SKM-1 (cell line): ENCODE results near the gene CTXN3.
"Not testable (repeated sequence)": the region's sequence is repeated elsewhere in the genome, so short reads cannot be mapped to it uniquely, and the experiment has no call there.

ENCODE experiments used
- DNase-seq: peaks from one replicate; lab custom pipeline; 2025; ENCODE audit not compliant: unreplicated experiment; lab: John Stamatoyannopoulos, UW

CTXN3 gene

DNA sequence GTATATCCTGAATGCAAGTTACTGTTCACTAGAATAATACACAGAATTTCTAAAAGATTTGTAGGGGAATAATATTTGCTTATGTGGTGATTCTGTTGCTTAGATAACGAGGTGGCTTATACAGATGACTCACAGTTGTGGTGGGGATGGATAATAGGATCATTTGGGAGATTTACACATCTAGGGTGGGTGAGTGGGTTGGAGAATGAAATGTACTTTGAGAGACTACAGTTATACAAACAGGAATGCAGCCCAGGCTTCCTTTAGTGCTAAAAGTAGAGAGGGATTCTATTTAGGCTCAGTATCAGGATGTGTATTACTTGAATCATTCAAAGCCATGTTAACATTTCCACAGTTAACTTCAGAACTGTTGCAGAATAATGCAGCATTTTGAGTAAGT, 1.8 kb downstream of the CTXN3 start:
- DNase-seq: no peak

DNA sequence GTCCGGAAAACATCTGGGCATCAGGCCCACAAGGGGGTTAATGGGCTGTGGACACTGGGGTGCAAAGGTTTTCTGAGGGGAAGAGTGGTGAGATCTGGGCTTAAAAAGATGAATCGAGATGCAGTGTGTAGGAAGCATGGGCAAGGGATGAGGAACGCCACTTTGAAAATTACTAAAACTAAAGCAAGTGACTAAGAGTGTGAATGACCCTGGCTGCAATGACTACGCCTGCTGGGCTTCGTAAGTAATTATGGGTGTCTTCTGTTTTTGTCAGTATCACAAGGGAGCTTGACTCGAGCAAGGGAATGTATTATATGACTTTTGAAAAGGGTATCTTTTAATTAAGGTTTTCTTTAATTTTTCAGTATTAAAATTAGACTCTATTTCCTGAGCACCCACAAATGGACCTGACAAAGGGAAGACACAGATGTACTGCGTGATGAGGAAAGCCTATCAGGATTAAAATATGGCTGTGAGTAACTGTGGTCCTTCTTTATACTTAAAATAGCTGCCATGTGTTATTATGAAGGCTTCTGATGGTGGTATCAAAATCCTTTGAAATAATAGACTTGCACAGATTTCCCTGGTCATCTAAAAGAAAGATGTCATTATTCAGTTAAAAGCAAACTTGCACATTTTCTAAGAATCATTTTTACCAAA, 4.2 kb downstream of the CTXN3 start:
- no peak for DNase-seq

DNA sequence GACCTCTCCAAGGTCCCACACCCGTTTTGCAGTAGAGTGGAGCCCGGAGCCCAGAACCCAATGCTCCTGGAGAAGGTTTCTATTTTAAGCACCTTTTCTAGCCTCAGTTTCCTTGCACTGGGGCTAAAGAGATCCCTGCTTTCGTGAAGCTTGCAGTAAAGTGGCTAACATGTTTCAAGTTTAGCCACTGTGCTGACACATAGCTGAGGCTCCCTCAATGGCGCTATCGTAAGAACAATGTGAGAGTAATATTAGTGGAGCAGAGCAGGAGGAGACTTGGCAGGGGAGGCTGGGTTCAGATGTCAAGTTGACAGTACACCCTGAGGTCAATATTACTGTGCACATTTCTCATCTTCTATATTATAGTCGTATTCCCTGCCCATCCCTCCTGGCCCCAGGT, 7.9 kb downstream of the CTXN3 start:
- DNase-seq: no peak

DNA sequence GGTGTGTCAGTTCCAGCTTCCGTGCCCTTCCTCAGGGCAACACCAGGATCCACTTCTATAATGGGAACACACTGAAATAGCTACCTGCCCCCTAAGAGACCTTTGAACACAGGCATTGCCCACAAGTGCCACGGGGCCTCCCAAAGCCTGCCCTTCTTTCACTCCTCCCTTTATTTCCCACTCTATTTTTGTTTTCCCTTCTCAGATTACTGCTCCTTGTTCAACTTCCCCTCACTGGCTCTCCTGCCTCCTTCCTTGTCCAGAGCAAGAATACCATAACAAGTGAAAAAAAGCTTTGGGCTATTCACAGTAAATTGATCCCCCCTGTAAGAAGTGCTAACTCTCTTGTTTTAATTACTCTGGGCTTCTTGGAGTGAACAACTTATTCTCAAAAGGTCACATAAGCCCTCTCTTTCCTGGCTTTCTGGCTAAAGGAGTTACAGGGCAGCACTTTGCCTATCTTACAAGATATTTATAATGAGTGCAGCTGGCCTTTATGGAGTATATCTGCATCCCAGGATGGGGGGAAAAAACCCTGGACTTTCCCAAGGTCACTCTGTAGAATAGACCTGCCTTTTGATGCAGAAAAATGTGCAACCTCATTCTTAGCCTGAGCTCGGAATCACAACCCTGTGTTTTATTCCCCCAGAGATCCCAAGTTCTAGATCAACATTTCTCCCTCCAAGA, 11.3 kb downstream of the CTXN3 start:
- DNase-seq: no peak

DNA sequence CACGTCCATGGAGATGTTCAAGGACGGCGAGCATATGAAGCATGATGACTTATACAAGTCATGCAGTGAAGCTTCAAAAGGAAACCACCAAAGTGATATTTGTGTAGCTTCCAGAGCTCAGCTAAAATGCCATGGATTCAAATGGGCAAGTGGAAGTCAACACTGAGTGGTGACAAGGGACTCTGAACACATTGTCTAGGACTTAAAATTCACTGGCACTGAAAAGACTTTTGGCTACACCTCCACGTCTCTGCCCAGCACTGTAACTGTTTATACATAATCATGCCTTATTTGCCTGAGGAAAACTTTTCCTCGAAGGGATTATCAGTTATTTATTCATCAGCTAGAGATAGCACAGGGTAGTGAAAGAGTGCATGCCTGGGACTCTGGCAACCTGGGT, 15.2 kb downstream of the CTXN3 start:
- no peak for DNase-seq

DNA sequence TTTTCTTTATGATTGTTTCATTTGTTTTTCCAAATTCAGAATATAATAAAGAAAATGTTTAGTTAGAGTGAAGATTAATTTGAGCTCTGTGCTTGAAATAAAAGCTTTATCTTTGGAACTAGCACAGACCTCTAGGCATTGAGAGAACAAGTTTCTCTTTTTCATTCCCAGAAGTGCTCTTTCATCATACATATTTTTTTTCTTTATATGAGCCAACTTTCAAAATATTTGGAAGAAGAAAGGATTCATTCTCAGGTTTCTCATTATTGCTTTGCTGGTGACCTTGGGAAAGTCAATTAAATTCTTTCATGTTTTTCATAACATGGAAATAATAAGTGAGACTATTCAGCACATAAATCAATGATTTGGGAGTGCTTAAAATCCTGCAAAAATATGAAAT, 16.8 kb downstream of the CTXN3 start:
- DNase-seq: no peak

DNA sequence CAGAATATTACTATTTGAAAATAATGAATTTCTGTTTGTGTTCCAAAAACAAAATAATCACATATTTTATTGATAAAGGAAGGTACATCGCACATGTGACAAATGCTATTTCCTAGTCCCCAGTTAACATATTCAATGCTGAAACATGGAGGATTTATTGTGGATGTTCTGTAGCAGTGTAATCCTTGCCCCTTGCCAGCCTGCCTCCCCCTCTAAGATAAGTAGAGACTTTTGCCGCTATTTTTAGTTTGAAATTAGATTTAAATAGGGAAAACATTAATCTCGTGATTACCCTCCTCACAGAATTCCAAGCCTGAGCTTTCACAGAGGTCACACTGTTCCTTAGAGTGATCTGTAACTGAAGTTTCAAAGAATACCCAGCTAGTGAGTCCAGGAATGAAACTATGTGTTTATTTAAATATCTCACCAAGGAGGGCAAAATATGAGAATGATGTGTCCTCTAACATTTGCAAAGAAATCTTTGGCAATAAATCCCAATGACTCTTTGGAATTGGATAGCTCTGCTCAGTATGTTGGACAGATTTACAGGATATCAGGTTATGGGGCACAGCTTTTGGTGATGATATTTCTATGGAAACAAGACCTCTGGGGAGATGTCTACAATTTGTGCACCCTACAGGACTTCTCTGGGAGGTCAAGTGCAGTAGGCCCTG, 17.3 kb downstream of the CTXN3 start:
- no peak for DNase-seq

DNA sequence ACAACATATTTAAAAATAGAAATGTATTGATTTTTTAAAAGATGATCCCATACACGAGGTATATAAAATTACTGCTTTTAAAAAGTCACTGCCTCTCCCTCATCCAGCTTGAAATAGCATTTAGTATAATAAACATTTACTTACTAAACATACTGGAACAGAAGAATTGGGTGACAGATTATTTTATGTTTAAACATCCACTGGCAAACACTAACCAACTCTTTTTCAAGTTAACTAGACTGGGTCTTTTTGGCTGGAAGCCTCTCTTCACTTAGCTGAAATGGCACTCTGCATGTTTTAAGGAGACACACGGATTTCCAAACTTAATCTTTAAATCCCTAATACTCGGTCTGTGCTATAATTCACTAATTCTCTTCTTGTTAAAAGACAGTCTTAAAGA, 19.0 kb downstream of the CTXN3 start:
- no peak for DNase-seq

DNA sequence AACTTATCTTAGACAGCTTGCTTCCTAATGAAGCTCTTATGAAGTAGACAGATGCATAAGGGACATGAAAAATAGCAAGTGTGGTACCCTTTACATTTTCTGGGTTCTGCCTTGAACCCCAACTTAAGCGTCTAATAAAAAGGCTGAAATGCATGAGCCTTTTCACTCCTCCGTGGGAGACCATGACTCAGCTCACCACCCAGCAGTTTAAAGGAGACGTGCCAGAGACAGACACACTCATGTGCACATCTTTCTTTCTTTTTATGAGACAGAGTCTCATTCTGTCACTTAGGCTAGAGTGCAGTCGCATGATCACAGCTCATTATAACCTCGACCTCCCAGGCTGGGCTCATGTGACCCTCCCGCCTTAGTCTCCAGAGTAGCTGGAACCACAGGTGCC, 22.3 kb downstream of the CTXN3 start:
- no peak for DNase-seq

DNA sequence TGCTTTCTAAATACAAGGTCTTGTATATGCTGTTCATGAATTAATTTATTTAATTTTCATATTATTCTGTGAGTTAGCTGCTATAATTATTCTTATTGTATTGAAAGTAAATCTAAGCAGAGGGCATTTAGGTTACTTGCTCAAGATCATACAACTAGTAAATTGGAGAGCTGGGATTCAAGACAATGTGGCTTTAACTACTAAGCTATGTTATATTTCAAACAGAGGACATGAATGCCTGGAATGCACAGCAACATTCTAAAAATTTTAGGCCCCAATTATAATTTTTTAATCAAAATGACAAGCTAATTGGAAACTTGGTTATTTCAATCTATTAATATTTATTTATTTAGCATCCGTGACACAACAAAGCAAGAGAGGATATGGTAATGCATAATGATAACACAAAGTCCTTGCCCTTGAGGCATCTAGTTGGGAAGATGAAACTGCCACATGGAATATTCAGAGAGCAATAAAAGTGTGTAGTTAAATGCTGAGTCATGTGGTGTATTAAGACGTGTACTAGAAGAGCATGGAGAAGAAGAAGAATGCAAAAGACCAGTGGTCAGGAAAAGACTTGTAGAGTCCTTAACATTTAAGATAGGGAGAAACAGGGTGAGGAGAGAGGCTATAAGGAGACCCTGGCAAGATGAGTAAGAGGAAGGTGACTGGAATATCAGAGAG, 24.4 kb downstream of the CTXN3 start:
- no peak for DNase-seq

DNA sequence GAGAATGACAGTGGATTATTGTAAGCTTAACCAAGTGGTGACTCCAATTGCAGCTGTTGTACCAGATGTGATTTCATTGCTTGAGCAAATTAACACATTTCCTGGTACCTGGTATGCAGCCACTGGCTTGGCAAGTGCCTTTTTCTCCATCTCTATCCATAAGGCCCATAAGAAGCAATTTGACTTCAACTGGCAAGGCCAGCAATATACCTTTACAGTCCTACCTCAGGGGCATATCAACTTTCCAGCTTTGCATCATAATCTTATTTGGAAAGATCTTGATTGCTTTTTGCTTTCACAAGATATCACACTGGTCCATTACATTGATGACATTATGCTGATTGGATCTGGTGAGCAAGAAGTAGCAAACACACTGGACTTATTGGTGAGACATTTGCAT, 28.1 kb downstream of the CTXN3 start:
- not testable (repeated sequence) for DNase-seq

DNA sequence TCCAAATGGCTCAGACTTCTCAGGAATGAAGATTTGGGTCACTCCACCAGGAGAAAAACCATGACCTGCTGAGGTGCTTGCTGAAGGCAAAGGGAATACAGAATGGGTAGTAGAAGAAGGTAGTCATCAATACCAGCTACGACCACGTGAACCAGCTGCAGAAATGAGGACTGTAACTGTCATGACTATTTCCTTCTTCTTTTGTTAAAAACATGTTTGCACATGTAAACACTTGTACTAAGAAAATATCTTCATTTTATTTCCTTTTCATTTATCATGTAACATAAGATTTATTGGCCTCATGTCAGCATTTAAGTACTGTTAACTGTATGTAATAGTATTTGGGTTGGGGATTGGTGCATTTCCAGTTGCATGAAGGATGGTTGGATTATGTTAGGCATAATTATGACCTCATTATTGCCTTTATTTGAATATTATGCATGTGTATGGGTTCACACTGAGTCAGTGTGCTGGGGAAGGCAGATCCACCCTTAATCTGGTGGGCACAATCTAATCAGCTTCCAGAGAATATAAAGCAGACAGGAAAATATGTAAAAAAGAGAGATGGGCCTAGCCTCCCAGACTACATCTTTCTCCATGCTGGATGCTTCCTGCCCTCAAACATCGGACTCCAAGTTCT, 30.9 kb downstream of the CTXN3 start:
- DNase-seq: not testable (repeated sequence)

DNA sequence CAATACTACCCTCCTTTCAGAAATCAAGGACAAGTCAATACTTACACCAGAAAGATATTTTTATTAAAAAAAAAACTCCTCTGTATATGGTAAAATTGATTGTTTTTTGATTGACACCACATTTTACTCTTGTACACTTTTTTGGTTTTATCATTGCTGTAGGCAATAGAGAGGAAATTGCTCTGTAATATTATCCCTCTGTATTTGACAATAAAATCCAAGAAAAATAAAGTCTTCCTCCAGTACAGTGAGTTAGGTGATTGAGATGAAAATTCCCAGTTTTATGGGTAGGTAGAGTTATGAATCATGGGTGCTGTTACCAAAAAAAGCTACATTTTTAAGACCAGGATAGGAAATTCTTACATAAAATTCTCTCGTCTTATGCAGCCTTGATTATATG, 31.7 kb downstream of the CTXN3 start:
- DNase-seq: no peak

DNA sequence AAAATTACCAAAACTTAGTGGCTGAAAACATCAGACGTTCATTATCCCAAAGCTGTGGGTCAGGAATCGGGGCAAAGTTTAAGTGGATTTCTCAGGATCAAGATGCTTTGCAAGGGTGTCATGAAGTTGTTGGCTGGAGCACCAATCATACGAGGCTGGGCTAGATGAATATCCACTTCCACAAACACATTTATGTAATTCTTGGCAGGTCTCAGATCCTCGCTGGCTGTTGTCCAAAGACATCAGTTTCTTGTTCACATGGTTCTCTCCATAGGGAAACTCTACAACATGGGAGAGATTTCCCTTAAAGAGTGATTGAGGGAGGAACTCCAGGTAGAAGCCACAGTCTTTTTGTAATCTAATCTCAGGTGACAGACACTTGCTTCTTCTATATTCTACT, 34.1 kb downstream of the CTXN3 start:
- DNase-seq: no peak

DNA sequence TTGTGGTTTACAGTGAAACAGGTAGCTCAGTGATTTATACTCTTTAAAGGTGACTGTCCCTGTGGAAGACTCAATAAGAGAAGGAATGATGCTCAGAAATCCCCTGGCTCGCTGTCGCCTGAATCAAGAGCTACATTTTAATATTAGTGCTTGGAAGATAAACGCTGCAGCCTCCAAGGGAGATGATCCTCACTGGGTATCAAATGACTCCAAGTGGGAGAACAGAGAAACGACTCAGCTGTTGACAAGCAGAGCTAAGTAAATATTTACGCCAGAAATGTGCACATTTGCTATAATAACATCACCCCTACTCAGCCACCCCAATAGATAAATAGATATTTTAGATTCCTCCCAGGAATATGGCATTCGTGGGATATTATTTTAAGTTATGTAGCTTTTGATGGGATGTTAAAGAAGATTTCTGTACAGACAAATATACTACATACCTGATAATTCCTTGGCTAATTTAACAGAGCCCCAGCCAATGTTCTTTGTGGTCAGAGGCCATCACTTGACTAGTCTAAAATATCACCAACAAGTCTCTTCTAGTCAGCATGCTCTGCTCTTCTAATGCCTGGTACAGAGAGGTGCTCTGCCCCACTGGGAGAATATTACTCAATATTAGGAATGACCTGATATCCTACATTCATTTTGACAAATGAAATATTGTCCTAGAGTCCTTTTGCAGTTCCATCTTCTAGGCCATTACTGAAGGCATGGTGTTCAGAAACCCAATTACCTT, 36.0 kb downstream of the CTXN3 start:
- no peak for DNase-seq

DNA sequence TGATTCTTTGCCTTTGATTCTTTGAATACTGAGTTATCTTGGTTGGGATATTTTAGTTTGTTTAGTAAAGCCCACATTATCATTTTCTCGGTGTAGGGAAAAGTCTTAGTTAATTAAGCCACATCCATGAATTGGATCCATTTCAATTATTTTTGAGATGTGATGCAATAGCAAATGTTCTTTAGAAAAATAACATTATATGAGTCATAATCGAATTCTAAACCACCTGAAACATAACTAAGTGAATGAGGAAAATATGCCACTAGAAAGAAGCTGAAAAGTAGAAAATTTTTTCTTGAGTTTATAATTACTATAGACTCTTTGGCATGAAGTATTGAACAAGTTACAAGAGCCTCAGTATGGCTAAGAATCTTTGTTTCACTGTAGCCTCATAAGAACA, 36.8 kb downstream of the CTXN3 start:
- no peak for DNase-seq

DNA sequence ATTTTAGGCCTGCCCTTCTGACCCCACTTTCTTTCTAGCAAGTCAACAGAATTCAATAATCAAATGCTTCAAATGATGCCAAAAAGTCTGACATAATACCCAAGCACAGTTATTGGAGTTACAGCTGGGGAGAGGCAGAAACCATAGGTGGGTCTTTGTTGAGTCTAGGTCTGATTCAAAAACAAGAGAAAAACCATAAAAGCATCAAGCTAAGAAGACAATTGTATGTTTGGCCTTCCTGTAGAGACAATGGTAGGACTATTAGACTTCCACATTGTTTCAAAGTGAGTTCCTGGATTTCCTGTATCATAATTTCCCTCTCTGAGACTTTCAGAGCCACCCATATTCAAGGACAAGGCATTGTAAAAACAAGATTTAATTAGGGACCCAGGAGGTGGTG, 37.5 kb downstream of the CTXN3 start:
- DNase-seq: no peak

DNA sequence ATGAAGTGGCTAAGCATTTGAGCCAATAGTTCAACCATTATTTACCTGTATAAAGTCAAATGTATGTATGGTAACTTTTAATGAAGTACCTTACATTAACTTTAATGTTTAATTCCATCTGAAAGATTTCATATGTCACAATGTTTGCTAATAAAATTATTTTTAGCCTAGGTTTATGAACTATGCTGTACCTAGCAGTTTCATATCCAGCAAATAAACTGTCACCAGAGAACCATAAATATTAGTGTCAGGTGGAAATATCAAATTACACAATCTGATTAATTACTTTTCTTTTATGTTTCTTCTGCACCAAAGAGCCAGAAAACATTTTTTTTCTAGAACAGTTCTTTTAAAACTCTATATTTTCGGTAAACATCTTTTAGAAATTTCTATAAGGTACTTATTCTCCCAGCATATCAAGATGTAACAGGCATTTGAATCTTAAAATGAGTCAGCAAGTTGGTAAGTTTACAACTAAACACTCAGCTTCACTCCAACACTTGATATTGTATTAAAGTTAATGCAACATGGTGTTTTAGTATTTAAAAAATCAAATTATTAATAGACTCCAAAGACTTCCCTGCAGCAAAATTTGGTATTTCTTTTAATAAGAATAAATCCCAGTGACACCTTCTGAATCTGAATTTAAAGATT, 45.8 kb downstream of the CTXN3 start:
- DNase-seq: no peak

DNA sequence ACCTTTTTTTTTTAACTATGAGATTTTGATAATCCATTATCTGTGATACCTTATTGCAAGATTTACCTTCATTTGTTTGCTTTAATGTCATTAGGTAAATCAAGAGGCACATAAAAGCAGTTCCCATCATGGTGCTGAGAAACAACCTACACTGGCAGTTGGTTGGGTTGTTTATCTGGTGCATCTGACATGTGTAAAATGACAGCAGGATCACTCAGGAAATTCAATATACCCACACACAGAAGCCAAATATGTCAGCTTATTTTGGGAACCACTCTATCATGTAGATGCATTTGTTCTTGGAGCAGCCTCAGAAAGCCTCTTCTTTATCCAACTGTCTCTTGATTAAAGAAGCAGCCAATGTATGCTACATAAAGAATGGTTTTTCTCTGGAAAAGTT, 46.5 kb downstream of the CTXN3 start:
- no peak for DNase-seq

DNA sequence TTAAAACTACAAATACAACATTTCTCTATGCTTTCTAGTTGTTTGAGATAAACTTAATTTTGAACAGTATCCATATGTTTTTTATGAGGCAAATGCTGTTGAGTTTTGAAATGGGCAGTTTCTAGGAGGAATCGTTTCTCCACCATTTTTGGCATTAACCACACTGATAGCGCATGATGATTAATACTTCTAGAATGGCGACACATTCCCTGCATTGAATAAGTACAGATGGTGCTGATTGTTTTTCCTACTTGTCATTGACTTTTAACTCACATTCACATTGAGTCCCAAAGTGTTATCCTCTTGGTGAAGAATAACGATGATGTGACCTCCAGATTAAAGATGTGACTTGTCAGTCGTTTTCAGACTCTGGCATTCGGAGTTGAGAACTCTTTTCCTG, 47.8 kb downstream of the CTXN3 start:
- DNase-seq: no peak
